Liver (tissue), 9 donors: Measurements from ENCODE around the gene BPIFA2. TPM values are rescaled to one million over a fixed set of nuclear protein-coding genes. Genes with fewer than 3 reads are reported as not detected.

ENCODE experiments used
- DNase-seq: peaks from one replicate; pipeline ENCODE4 v3.0.0-alpha.2; 2017; ENCODE audit warnings: low spot score
- H3K27ac ChIP-seq, 2 donors: one replicate each; pipeline ENCODE4 v1.7.0; 2013; ENCODE audit warnings: inconsistent platforms in 2 of 2, low read length in 2 of 2, control low read depth in 1 of 2, low read depth in 1 of 2, mild to moderate bottlenecking in 1 of 2
- H3K27me3 ChIP-seq, 4 donors: one replicate each; pipeline versions ENCODE4 v1.6.1 to v1.7.0; 2013; ENCODE audit warnings: low read length in 3 of 4, inconsistent platforms in 1 of 4, mild to moderate bottlenecking in 1 of 4, moderate library complexity in 1 of 4; ENCODE audit not compliant: control insufficient read depth in 4 of 4, insufficient read depth in 4 of 4
- H3K36me3 ChIP-seq, 4 donors: one replicate each; pipeline versions ENCODE4 v1.6.1 to v1.7.0; 2013; ENCODE audit warnings: low read length in 3 of 4, mild to moderate bottlenecking in 3 of 4, low read depth in 1 of 4, moderate library complexity in 1 of 4; ENCODE audit not compliant: control insufficient read depth in 4 of 4, insufficient read depth in 3 of 4
- H3K4me1 ChIP-seq, 4 donors: one replicate each; pipeline versions ENCODE4 v1.6.1 to v1.7.0; 2013; ENCODE audit warnings: low read length in 3 of 4, mild to moderate bottlenecking in 3 of 4, moderate library complexity in 1 of 4; ENCODE audit not compliant: control insufficient read depth in 4 of 4, insufficient read depth in 4 of 4
- H3K4me3 ChIP-seq, 3 donors: one replicate each; pipeline versions ENCODE4 v1.6.1 to v1.7.0; 2013; ENCODE audit warnings: low read length in 3 of 3, control low read depth in 1 of 3, low read depth in 1 of 3, mild to moderate bottlenecking in 1 of 3
- H3K9ac ChIP-seq, 2 donors: one replicate each; pipeline ENCODE4 v1.7.0; 2013; ENCODE audit warnings: low read length in 2 of 2, mild to moderate bottlenecking in 2 of 2, moderate library complexity in 2 of 2, control low read depth in 1 of 2, low read depth in 1 of 2
- H3K9me3 ChIP-seq, 4 donors: one replicate each; pipeline versions ENCODE4 v1.6.1 to v1.7.0; 2013; ENCODE audit warnings: low read length in 3 of 4; ENCODE audit not compliant: control insufficient read depth in 4 of 4
- ATF3 ChIP-seq: IDR thresholded peaks from 2 replicates; pipeline ENCODE4 v1.6.1; 2016; ENCODE audit warnings: antibody characterized with exemption
- EGR1 ChIP-seq, 2 donors: IDR thresholded peaks; 2 replicates each; pipeline ENCODE4 v1.6.1; 2016 to 2018; ENCODE audit warnings: antibody characterized with exemption in 2 of 2, low read depth in 2 of 2
- FOXA1 ChIP-seq: IDR thresholded peaks from 2 replicates; pipeline ENCODE4 v1.6.1; 2016; ENCODE audit warnings: antibody characterized with exemption
- FOXA2 ChIP-seq: IDR thresholded peaks from 2 replicates; pipeline ENCODE4 v1.6.1; 2016; ENCODE audit warnings: antibody characterized with exemption
- GABPA ChIP-seq, 2 donors: IDR thresholded peaks in 1 of 2; conservative IDR thresholded peaks in 1 of 2; 2 replicates each; pipeline ENCODE4 v1.6.1; 2016; ENCODE audit warnings: antibody characterized with exemption in 2 of 2, mild to moderate bottlenecking in 1 of 2, moderate library complexity in 1 of 2
- HNF4A ChIP-seq, 2 donors: conservative IDR thresholded peaks; 2 replicates each; pipeline ENCODE4 v1.6.1; 2016; ENCODE audit warnings: antibody characterized with exemption in 2 of 2, mild to moderate bottlenecking in 2 of 2
- HNF4G ChIP-seq: IDR thresholded peaks from 2 replicates; pipeline ENCODE4 v1.6.1; 2016; ENCODE audit warnings: antibody characterized with exemption
- JUND ChIP-seq, 2 donors: IDR thresholded peaks; 2 replicates each; pipeline ENCODE4 v1.6.1; 2016; ENCODE audit warnings: antibody characterized with exemption in 2 of 2
- MAX ChIP-seq: IDR thresholded peaks from 2 replicates; pipeline ENCODE4 v1.6.1; 2016; ENCODE audit warnings: antibody characterized with exemption
- NR2F2 ChIP-seq: IDR thresholded peaks from 2 replicates; pipeline ENCODE4 v1.6.1; 2016; ENCODE audit warnings: antibody characterized with exemption
- RAD21 ChIP-seq, 2 donors: IDR thresholded peaks; 2 replicates each; pipeline ENCODE4 v1.6.1; 2016; ENCODE audit warnings: antibody characterized with exemption in 2 of 2, mild to moderate bottlenecking in 2 of 2
- REST ChIP-seq: IDR thresholded peaks from 2 replicates; pipeline ENCODE4 v1.6.1; 2016; ENCODE audit warnings: antibody characterized with exemption, mild to moderate bottlenecking
- RXRA ChIP-seq, 2 donors: IDR thresholded peaks; 2 replicates each; pipeline ENCODE4 v1.6.1; 2017 to 2018; ENCODE audit warnings: antibody characterized with exemption in 2 of 2, mild to moderate bottlenecking in 1 of 2
- SP1 ChIP-seq: IDR thresholded peaks from 2 replicates; pipeline ENCODE4 v1.6.1; 2018; ENCODE audit warnings: antibody characterized with exemption, mild to moderate bottlenecking
- TAF1 ChIP-seq: conservative IDR thresholded peaks from 2 replicates; pipeline ENCODE4 v1.6.1; 2016; ENCODE audit warnings: antibody characterized with exemption, mild to moderate bottlenecking
- YY1 ChIP-seq: IDR thresholded peaks from 2 replicates; pipeline ENCODE4 v1.6.1; 2016; ENCODE audit warnings: antibody characterized with exemption, mild to moderate bottlenecking
- WGBS: extraction: QIAGEN DNeasy Blood & Tissue Kit; methylation state at CpG from one replicate; pipeline ENCODE4 v1.1.7; 2013; 5-methylcytosine and 5-hydroxymethylcytosine counted together
- polyA plus RNA-seq, 2 donors: library from polyadenylated mRNA; stranded (reverse) in 1 of 2; unstranded in 1 of 2; fragments of 200-250 nt in 1 of 2; fragments of >200 nt in 1 of 2; fragmentation: Nextera tagmentation in 1 of 2; extraction: Ambion mirVana in 1 of 2; gene quantifications; one replicate each; pipeline versions ENCODE4 v1.2.1 to v1.2.3, GENCODE V29; 2013 to 2015
- total RNA-seq, 2 donors: library from RNA; depleted of rRNA; stranded (reverse); fragments of >200 nt; gene quantifications; one replicate each; pipeline ENCODE4 v1.2.3, GENCODE V29; 2014
- TF ChIP-seq, protein P1 (sequence below): fragments of 150-350 bp; IDR thresholded peaks from 2 replicates; pipeline ENCODE4 v1.5.1; 2017; ENCODE audit warnings: improper control_type of control experiment, low read depth, low read length; ENCODE audit not compliant: missing input control
- TF ChIP-seq, protein P2 (sequence below): IDR thresholded peaks from 2 replicates; pipeline ENCODE4 v1.6.1; 2016; ENCODE audit warnings: antibody characterized with exemption
- donor health status: healthy.
- donor health status: healthy.
- donor health status: healthy.
- donor health status: healthy.
- donor health status: healthy.

BPIFA2 gene
- total and polyA plus RNA-seq, 4 donors: not detected

GRCh38 chr20:33177866-33178265, 9.9 kb downstream of the BPIFA2 start:
- WGBS: 87% methylated on average over 9 of the region's 9 CpGs
- H3K36me3 ChIP-seq: no peaks in the 10 kb centered on the region
- TF ChIP-seq, protein P1, sequence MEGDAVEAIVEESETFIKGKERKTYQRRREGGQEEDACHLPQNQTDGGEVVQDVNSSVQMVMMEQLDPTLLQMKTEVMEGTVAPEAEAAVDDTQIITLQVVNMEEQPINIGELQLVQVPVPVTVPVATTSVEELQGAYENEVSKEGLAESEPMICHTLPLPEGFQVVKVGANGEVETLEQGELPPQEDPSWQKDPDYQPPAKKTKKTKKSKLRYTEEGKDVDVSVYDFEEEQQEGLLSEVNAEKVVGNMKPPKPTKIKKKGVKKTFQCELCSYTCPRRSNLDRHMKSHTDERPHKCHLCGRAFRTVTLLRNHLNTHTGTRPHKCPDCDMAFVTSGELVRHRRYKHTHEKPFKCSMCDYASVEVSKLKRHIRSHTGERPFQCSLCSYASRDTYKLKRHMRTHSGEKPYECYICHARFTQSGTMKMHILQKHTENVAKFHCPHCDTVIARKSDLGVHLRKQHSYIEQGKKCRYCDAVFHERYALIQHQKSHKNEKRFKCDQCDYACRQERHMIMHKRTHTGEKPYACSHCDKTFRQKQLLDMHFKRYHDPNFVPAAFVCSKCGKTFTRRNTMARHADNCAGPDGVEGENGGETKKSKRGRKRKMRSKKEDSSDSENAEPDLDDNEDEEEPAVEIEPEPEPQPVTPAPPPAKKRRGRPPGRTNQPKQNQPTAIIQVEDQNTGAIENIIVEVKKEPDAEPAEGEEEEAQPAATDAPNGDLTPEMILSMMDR: no peak
- TF ChIP-seq HNF4G: no peak
- no peaks in the 10 kb centered on the region for H3K4me1 ChIP-seq
- H3K4me3 ChIP-seq: no peak overlapping the region
- H3K27me3 ChIP-seq: no peaks in the 10 kb centered on the region
- H3K9ac ChIP-seq: no peak overlapping the region
- no peaks in the 10 kb centered on the region for H3K9me3 ChIP-seq
- H3K27ac ChIP-seq: no peak overlapping the region
- no peak for DNase-seq

- Histone ChIP-seq H3K27ac (no peak overlapping the region), H3K4me3 (no peak overlapping the region), H3K9me3 (peaks cover 0 to 5% (median 0%) of the 10 kb centered on the region in 4 donors), H3K4me1 (no peaks in the 10 kb centered on the region), H3K36me3 (no peaks in the 10 kb centered on the region), H3K9ac (no peak overlapping the region), H3K27me3 (peaks cover 0 to 2% (median 0%) of the 10 kb centered on the region in 4 donors)
- WGBS: 66% methylated on average over 6 of the region's 6 CpGs
- TF ChIP-seq HNF4A (conservative IDR thresholded peaks at IDR 0.05) (peak; percentile 8 to 72), EGR1 (IDR thresholded peaks at IDR 0.05; ENCODE audit: low read depth in 2 of 2) (no peak), FOXA2 (no peak), ATF3 (no peak), FOXA1 (no peak), NR2F2 (peak; percentile 48), YY1 (no peak), JUND (IDR thresholded peaks at IDR 0.05) (no peak), MAX (no peak), SP1 (peak; percentile 54), HNF4G (no peak), RXRA (IDR thresholded peaks at IDR 0.05) (peak; percentile 21 to 78), REST (no peak), RAD21 (IDR thresholded peaks at IDR 0.05) (peak in 1 of 2 donors; percentile 9), TAF1 (no peak), GABPA (IDR thresholded peaks at IDR 0.05 in 1 of 2, conservative IDR thresholded peaks at IDR 0.05 in 1 of 2) (no peak)
- TF ChIP-seq, protein P2, sequence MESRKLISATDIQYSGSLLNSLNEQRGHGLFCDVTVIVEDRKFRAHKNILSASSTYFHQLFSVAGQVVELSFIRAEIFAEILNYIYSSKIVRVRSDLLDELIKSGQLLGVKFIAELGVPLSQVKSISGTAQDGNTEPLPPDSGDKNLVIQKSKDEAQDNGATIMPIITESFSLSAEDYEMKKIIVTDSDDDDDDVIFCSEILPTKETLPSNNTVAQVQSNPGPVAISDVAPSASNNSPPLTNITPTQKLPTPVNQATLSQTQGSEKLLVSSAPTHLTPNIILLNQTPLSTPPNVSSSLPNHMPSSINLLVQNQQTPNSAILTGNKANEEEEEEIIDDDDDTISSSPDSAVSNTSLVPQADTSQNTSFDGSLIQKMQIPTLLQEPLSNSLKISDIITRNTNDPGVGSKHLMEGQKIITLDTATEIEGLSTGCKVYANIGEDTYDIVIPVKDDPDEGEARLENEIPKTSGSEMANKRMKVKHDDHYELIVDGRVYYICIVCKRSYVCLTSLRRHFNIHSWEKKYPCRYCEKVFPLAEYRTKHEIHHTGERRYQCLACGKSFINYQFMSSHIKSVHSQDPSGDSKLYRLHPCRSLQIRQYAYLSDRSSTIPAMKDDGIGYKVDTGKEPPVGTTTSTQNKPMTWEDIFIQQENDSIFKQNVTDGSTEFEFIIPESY: no peak
- TF ChIP-seq, protein P1: no peak
- no peak for DNase-seq
Observed at GRCh38 chr20:33178726-33179125, 10.8 kb downstream of the BPIFA2 start.
